Measurements from ENCODE around the gene SYNPO2. TPM values are rescaled to one million over a fixed set of nuclear protein-coding genes. Genes with fewer than 3 reads are reported as not detected.

SYNPO2 gene
- total RNA-seq, 1 experiment from 2014 or later: 0.26 TPM

- Histone ChIP-seq H3K36me3 (ENCODE audit: insufficient read depth, low read length, poor library complexity, severe bottlenecking) (no peaks in the 10 kb centered on the region), H3K4me1 (ENCODE audit: insufficient read depth, low read length, poor library complexity, severe bottlenecking) (no peaks in the 10 kb centered on the region), H3K9me3 (ENCODE audit: low read depth, low read length, poor library complexity, severe bottlenecking) (no peaks in the 10 kb centered on the region), H3K4me3 (ENCODE audit: low read depth, low read length, poor library complexity, severe bottlenecking) (no peak overlapping the region), H3K27me3 (replicated peaks; ENCODE audit: insufficient read depth, low read depth, low read length, poor library complexity) (no peaks in the 10 kb centered on the region), H3K27ac (ENCODE audit: low read depth, low read length, poor library complexity, severe bottlenecking) (no peak overlapping the region)
- intact Hi-C loops (cut with micrococcal nuclease; ENCODE audit: unreplicated experiment): no loop called here
- no peak for DNase-seq (ENCODE audit: low spot score)
- ChIA-PET POLR2A (ENCODE audit: low non-redundant PET) (no interaction called here), CTCF (interaction anchor here (0.7 kb wide), 1 partner anchor 45 kb away, joined by 17 read pairs; no protein-coding TSS in a partner anchor)
- TF ChIP-seq CTCF (conservative IDR thresholded peaks at IDR 0.05; ENCODE audit: low read depth, low read length): no peak
- TF ChIP-seq EZH2 (IDR thresholded peaks at IDR 0.05; ENCODE audit: borderline replicate concordance, low read depth, low read length, poor library complexity, severe bottlenecking): no peak
- BruUV-seq (replicated peaks): no TSS peak
Measured at GRCh38 chr4:118955515-118955914, 66.9 kb downstream of the SYNPO2 start.

GRCh38 chr4:118957722-118958445 is 69.2 kb downstream of the SYNPO2 start:
- Histone ChIP-seq H3K4me1 (ENCODE audit: insufficient read depth, low read length, poor library complexity, severe bottlenecking) (no peaks in the 10 kb centered on the region), H3K27ac (ENCODE audit: low read depth, low read length, poor library complexity, severe bottlenecking) (no peak overlapping the region), H3K36me3 (ENCODE audit: insufficient read depth, low read length, poor library complexity, severe bottlenecking) (no peaks in the 10 kb centered on the region), H3K4me3 (ENCODE audit: low read depth, low read length, poor library complexity, severe bottlenecking) (no peak overlapping the region), H3K9me3 (ENCODE audit: low read depth, low read length, poor library complexity, severe bottlenecking) (no peaks in the 10 kb centered on the region), H3K27me3 (replicated peaks; ENCODE audit: insufficient read depth, low read depth, low read length, poor library complexity) (no peaks in the 10 kb centered on the region)
- CTCF ChIA-PET: no interaction called here
- no peak for DNase-seq (ENCODE audit: low spot score)
- TF ChIP-seq EZH2 (IDR thresholded peaks at IDR 0.05; ENCODE audit: borderline replicate concordance, low read depth, low read length, poor library complexity, severe bottlenecking): no peak
- TF ChIP-seq CTCF (conservative IDR thresholded peaks at IDR 0.05; ENCODE audit: low read depth, low read length): no peak
- intact Hi-C loops (cut with micrococcal nuclease; ENCODE audit: unreplicated experiment): no loop called here
- BruUV-seq (replicated peaks): no TSS peak
- POLR2A ChIA-PET (ENCODE audit: low non-redundant PET): no interaction called here

GRCh38 chr4:118962540-118962939 is 73.9 kb downstream of the SYNPO2 start:
- no TSS peak for BruUV-seq (replicated peaks)
- intact Hi-C loops (cut with micrococcal nuclease; ENCODE audit: unreplicated experiment): loop anchor here (10.0 kb wide), 1 partner anchor 298 kb away; no protein-coding TSS in a partner anchor
- TF ChIP-seq EZH2 (IDR thresholded peaks at IDR 0.05; ENCODE audit: borderline replicate concordance, low read depth, low read length, poor library complexity, severe bottlenecking): no peak
- no peak for TF ChIP-seq CTCF (conservative IDR thresholded peaks at IDR 0.05; ENCODE audit: low read depth, low read length)
- ChIA-PET POLR2A (ENCODE audit: low non-redundant PET) (no interaction called here), CTCF (no interaction called here)
- no peak overlapping the region for H3K4me3 ChIP-seq (ENCODE audit: low read depth, low read length, poor library complexity, severe bottlenecking)
- H3K4me1 ChIP-seq (ENCODE audit: insufficient read depth, low read length, poor library complexity, severe bottlenecking): no peaks in the 10 kb centered on the region
- H3K27me3 ChIP-seq (replicated peaks; ENCODE audit: insufficient read depth, low read depth, low read length, poor library complexity): no peaks in the 10 kb centered on the region
- no peak for DNase-seq (ENCODE audit: low spot score)
- H3K36me3 ChIP-seq (ENCODE audit: insufficient read depth, low read length, poor library complexity, severe bottlenecking): no peaks in the 10 kb centered on the region
- no peaks in the 10 kb centered on the region for H3K9me3 ChIP-seq (ENCODE audit: low read depth, low read length, poor library complexity, severe bottlenecking)
- no peak overlapping the region for H3K27ac ChIP-seq (ENCODE audit: low read depth, low read length, poor library complexity, severe bottlenecking)

Measured in A673 (cell line).